SK-N-SH (cell line): ENCODE results near the gene TBXA2R. TPM values are rescaled to one million over a fixed set of nuclear protein-coding genes. Genes with fewer than 3 reads are reported as not detected.
"Not testable (repeated sequence)": the region's sequence is repeated elsewhere in the genome, so short reads cannot be mapped to it uniquely, and the experiment has no call there.

ENCODE experiments used
- CTCF ChIA-PET: fragments of 300-600, 350-600 bp; formaldehyde crosslinking; extraction: SDS; loops from one replicate; lab custom pipeline; 2021; lab: Yijun Ruan, JAX
- POLR2A ChIA-PET: fragments of 350-600 bp; sonication (Branson Sonifier 250); formaldehyde crosslinking; extraction: SDS; loops from one replicate; lab custom pipeline; 2020; ENCODE audit warnings: antibody characterized with exemption, inconsistent platforms; lab: Yijun Ruan, JAX
- DNase-seq: peaks from one replicate; pipeline ENCODE4 v3.0.0; 2012
- H2AFZ ChIP-seq: fragments of 200-600 bp; sonication (generic); 2 replicates; pipeline ENCODE4 v1.8.1; 2016; ENCODE audit warnings: antibody characterized with exemption, mild to moderate bottlenecking, low read depth
- H3F3A ChIP-seq: fragments of 200-600 bp; sonication (generic); replicated peaks from 2 replicates; pipeline ENCODE3; 2016; ENCODE audit warnings: antibody characterized with exemption, mild to moderate bottlenecking; ENCODE audit not compliant: insufficient read depth
- H3K27ac ChIP-seq, 2 experiments: fragments of 200-500 bp in 1 of 2; fragments of 200-600 bp in 1 of 2; sonication (Bioruptor generic) in 1 of 2; sonication (generic), shearing (Covaris generic) in 1 of 2; 2 replicates each; pipeline versions ENCODE4 v1.5.1 to v1.6.1; 2014 to 2016; ENCODE audit warnings: low read depth in 2 of 2, inconsistent platforms in 1 of 2, low read length in 1 of 2, mild to moderate bottlenecking in 1 of 2, mixed read lengths in 1 of 2
- H3K27me3 ChIP-seq: fragments of 200-600 bp; sonication (generic), shearing (Covaris generic); 2 replicates; pipeline ENCODE4 v1.6.1; 2016; ENCODE audit warnings: mixed run types; ENCODE audit not compliant: insufficient read depth
- H3K36me3 ChIP-seq, 2 experiments: fragments of 200-500 bp in 1 of 2; fragments of 200-600 bp in 1 of 2; sonication (Bioruptor generic) in 1 of 2; sonication (generic) in 1 of 2; replicated peaks in 1 of 2; 2 replicates each; pipeline versions ENCODE3 to v1.5.1; 2014 to 2016; ENCODE audit warnings: low read length in 1 of 2, mild to moderate bottlenecking in 1 of 2; ENCODE audit not compliant: insufficient read depth in 2 of 2, control insufficient read depth in 1 of 2
- H3K4me1 ChIP-seq, 2 experiments: fragments of 200-500 bp in 1 of 2; fragments of 200-600 bp in 1 of 2; sonication (Bioruptor generic) in 1 of 2; sonication (generic), shearing (Covaris generic) in 1 of 2; 2 replicates each; pipeline versions ENCODE4 v1.5.1 to v1.6.1; 2014 to 2016; ENCODE audit warnings: low read depth in 1 of 2, low read length in 1 of 2, mixed run types in 1 of 2; ENCODE audit not compliant: insufficient read depth in 2 of 2, control insufficient read depth in 1 of 2
- H3K4me2 ChIP-seq: fragments of 200-600 bp; sonication (generic), shearing (Covaris generic); 2 replicates; pipeline ENCODE4 v1.6.1; 2017; ENCODE audit warnings: mixed run types
- H3K4me3 ChIP-seq, 2 experiments: fragments of 200-500 bp in 1 of 2; fragments of 200-600 bp in 1 of 2; sonication (Bioruptor generic) in 1 of 2; sonication (generic), shearing (Covaris generic) in 1 of 2; 2 replicates each; pipeline versions ENCODE4 v1.5.1 to v1.8.1; 2014 to 2016; ENCODE audit warnings: low read depth in 2 of 2, inconsistent platforms in 1 of 2, low read length in 1 of 2, mild to moderate bottlenecking in 1 of 2, mixed read lengths in 1 of 2, moderate library complexity in 1 of 2
- H3K79me2 ChIP-seq: fragments of 200-600 bp; sonication (generic); 2 replicates; pipeline ENCODE4 v1.8.1; 2017; ENCODE audit warnings: mild to moderate bottlenecking; ENCODE audit not compliant: insufficient read depth
- H3K9ac ChIP-seq: fragments of 200-600 bp; sonication (generic); 2 replicates; pipeline ENCODE4 v1.6.1; 2017; ENCODE audit warnings: mixed run types
- H3K9me2 ChIP-seq: fragments of 200-600 bp; sonication (generic); 2 replicates; pipeline ENCODE4 v1.6.1; 2017; ENCODE audit warnings: mixed run types
- H3K9me3 ChIP-seq: fragments of 200-600 bp; sonication (generic); 2 replicates; pipeline ENCODE4 v1.6.1; 2017; ENCODE audit warnings: mixed run types, mild to moderate bottlenecking, moderate library complexity
- H4K20me1 ChIP-seq: fragments of 200-600 bp; sonication (generic); 2 replicates; pipeline ENCODE4 v1.6.1; 2017; ENCODE audit warnings: mild to moderate bottlenecking, mixed run types; ENCODE audit not compliant: insufficient read depth
- CHD2 ChIP-seq: fragments of 150-350 bp; IDR thresholded peaks from 2 replicates; pipeline ENCODE4 v1.6.1; 2018; ENCODE audit warnings: low read length; ENCODE audit not compliant: partially characterized antibody
- EP300 ChIP-seq, 2 experiments: IDR thresholded peaks; 2 replicates each; pipeline versions ENCODE4 v1.4.0 to v1.6.1; 2012; ENCODE audit warnings: borderline replicate concordance in 1 of 2, low read depth in 1 of 2, low read length in 1 of 2
- EZH2phosphoT487 ChIP-seq: fragments of 200-600 bp; sonication (generic); IDR thresholded peaks from 2 replicates; pipeline ENCODE4 v1.6.1; 2017; ENCODE audit warnings: low read depth, mixed run types, mild to moderate bottlenecking, antibody characterized with exemption, moderate library complexity, borderline replicate concordance
- FOSL2 ChIP-seq: IDR thresholded peaks from 2 replicates; pipeline ENCODE4 v1.4.0; 2012; ENCODE audit warnings: low read depth, mild to moderate bottlenecking, moderate library complexity, borderline replicate concordance
- FOXJ3 ChIP-seq: sonication (generic); formaldehyde crosslinking; IDR thresholded peaks from 2 replicates; pipeline ENCODE4 v1.5.1; 2020; ENCODE audit warnings: mild to moderate bottlenecking, missing genetic modification reagents
- IRF3 ChIP-seq: fragments of 150-350 bp; IDR thresholded peaks from 2 replicates; pipeline ENCODE4 v1.6.1; 2016; ENCODE audit warnings: mild to moderate bottlenecking, low read depth, low read length
- JUND ChIP-seq: IDR thresholded peaks from 2 replicates; pipeline ENCODE4 v1.4.0; 2012
- NFIC ChIP-seq: IDR thresholded peaks from 2 replicates; pipeline ENCODE4 v1.4.0; 2012; ENCODE audit warnings: borderline replicate concordance
- PBX3 ChIP-seq: IDR thresholded peaks from 2 replicates; pipeline ENCODE4; 2012
- POLR2AphosphoS5 ChIP-seq: IDR thresholded peaks from 2 replicates; pipeline ENCODE4 v1.6.1; 2012; ENCODE audit warnings: low read depth, low read length
- RFX5 ChIP-seq: IDR thresholded peaks from 2 replicates; pipeline ENCODE4 v1.6.1; 2012; ENCODE audit warnings: mild to moderate bottlenecking, improper control_type of control experiment, low read length
- SIN3A ChIP-seq: IDR thresholded peaks from 2 replicates; pipeline ENCODE4 v1.6.1; 2012; ENCODE audit warnings: low read depth, mild to moderate bottlenecking, low read length, moderate library complexity, borderline replicate concordance
- TAF1 ChIP-seq: IDR thresholded peaks from 2 replicates; pipeline ENCODE4 v1.6.1; 2012; ENCODE audit warnings: low read depth, mild to moderate bottlenecking, low read length, moderate library complexity, borderline replicate concordance
- TCF12 ChIP-seq: IDR thresholded peaks from 2 replicates; pipeline ENCODE4 v1.4.0; 2012
- WGBS: methylation state at CpG from one replicate; pipeline ENCODE4 v1.1.6; 2017; ENCODE audit warnings: low lambda C conversion rate; 5-methylcytosine and 5-hydroxymethylcytosine counted together
- polyA plus RNA-seq, 3 experiments: library from polyadenylated mRNA; depleted of rRNA; stranded (reverse); fragments of >200 nt; gene quantifications; 2 replicates each; pipeline ENCODE4 v1.2.3, GENCODE V29; 2012
- TF ChIP-seq, protein P1 (sequence below): IDR thresholded peaks from 2 replicates; pipeline ENCODE4 v1.4.0; 2012; ENCODE audit warnings: low read depth

Gene TBXA2R
- polyA plus RNA-seq, 1 of the 3 experiments (the other 2 are of a cell fraction), result 0.92 TPM

GRCh38 chr19:3581792-3582191, 24.9 kb downstream of the TBXA2R start:
- H3K79me2 ChIP-seq, DNase-seq, H4K20me1 ChIP-seq, H3K27ac ChIP-seq, H2AFZ ChIP-seq, H3K27me3 ChIP-seq, H3K4me3 ChIP-seq, H3K4me2 ChIP-seq, H3K9me2 ChIP-seq, H3K4me1 ChIP-seq, H3K36me3 ChIP-seq, POLR2A ChIA-PET, H3K9ac ChIP-seq, H3K9me3 ChIP-seq: not testable (repeated sequence)
- 100% methylated on average over 2 of the region's 4 CpGs for WGBS
- CTCF ChIA-PET, result interaction anchor here (1.8 kb wide), 1 partner anchor 14 kb away, joined by 4 read pairs; no protein-coding TSS in a partner anchor
- H3F3A ChIP-seq, result peaks cover 22% of the 10 kb centered on the region

- H2AFZ ChIP-seq, result peak overlapping the region; percentile 47; the same call in 1 of the 2 replicates
- ChIA-PET POLR2A (interaction anchor here (0.7 kb wide), 1 partner anchor 24 kb away, joined by 5 read pairs; no protein-coding TSS in a partner anchor), CTCF (interaction anchor here (0.6 kb wide), 1 partner anchor 680 kb away, joined by 3 read pairs; the partner anchor contains the start of gene ZNF57)
- H3K36me3 ChIP-seq, result peaks cover 0 to 8% of the 10 kb centered on the region in 2 experiments
- peak overlapping the region; percentile 49; the same call in 1 of the 2 replicates for H3K4me2 ChIP-seq
- H3K4me1 ChIP-seq, result peaks cover 0 to 7% of the 10 kb centered on the region in 2 experiments; a peak in 1 of 4 replicates
- 24% methylated on average over 10 of the region's 11 CpGs for WGBS
- H3F3A ChIP-seq, result peaks cover 25% of the 10 kb centered on the region
- H3K4me3 ChIP-seq, result no peak overlapping the region
- no peak for DNase-seq
- TF ChIP-seq TCF12 (peak; percentile 74), TAF1 (no peak), FOXJ3 (CRISPR knock-in tag) (no peak), SIN3A (peak; percentile 67; the same call in 1 of the 2 replicates), EZH2phosphoT487 (no peak), FOSL2 (peak; percentile 91), EP300 (IDR thresholded peaks at IDR 0.05; ENCODE audit: borderline replicate concordance in 1 of 2, low read depth in 1 of 2, low read length in 1 of 2) (peak in 1 of 2 experiments; percentile 28; a peak in 1 of 4 replicates), NFIC (peak; percentile 60; the same call in 1 of the 2 replicates), PBX3 (peak; percentile 88), JUND (peak; percentile 88; the same call in 1 of the 2 replicates), CHD2 (no peak), RFX5 (no peak), POLR2AphosphoS5 (peak; percentile 41; the same call in 1 of the 2 replicates), IRF3 (no peak)
- TF ChIP-seq, protein P1, sequence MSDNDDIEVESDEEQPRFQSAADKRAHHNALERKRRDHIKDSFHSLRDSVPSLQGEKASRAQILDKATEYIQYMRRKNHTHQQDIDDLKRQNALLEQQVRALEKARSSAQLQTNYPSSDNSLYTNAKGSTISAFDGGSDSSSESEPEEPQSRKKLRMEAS, result 0 out of 2 replicates have a peak, but pooled peaks have one; percentile 53
- TF ChIP-seq, all 33 proteins: peak for 9
- no peaks in the 10 kb centered on the region for H3K9me3 ChIP-seq
- peak overlapping the region in 1 of 2 experiments; percentile 77; a peak in 2 of 4 replicates for H3K27ac ChIP-seq
- H4K20me1 ChIP-seq, result no peaks in the 10 kb centered on the region
- peak overlapping the region; percentile 3; the same call in 1 of the 2 replicates for H3K9ac ChIP-seq
- no peaks in the 10 kb centered on the region for H3K27me3 ChIP-seq
- no peaks in the 10 kb centered on the region for H3K79me2 ChIP-seq
- no peaks in the 10 kb centered on the region for H3K9me2 ChIP-seq
These were observed 26.3 kb downstream of the TBXA2R start for GRCh38 chr19:3580156-3580934.
